Measurements from ENCODE around the gene ZBTB8B. TPM values are rescaled to one million over a fixed set of nuclear protein-coding genes. Genes with fewer than 3 reads are reported as not detected.

ZBTB8B gene
- total RNA-seq, 4 donors from 2014 or later = 0.13 to 0.19 TPM; not detected in 2

DNA sequence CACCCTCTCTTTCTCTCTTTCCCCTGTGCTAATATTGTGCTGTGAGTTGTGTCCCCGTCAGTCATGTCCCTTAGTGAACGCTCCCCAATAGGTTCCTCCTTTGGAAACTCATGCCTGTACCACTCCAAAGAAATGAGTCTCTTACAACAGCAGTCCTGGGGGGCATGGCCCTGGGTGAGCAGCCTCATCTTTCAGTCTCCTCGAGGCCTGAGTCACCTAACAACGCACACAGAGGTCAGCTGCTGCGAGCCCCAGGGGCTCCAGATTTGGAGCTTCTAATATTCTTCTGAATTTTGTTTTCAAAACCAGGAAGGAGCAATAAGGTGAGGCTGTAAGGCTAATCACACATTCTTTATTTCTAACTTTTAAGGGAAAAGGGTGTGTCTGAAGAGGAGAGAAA, 43.9 kb downstream of the ZBTB8B start:
- Histone ChIP-seq H3K4me1 (no peaks in the 10 kb centered on the region), H3K9me3 (no peaks in the 10 kb centered on the region), H3K4me3 (no peak overlapping the region), H3K36me3 (no peaks in the 10 kb centered on the region), H3K27ac (no peak overlapping the region), H3K27me3 (no peaks in the 10 kb centered on the region)
- TF ChIP-seq, protein P1, sequence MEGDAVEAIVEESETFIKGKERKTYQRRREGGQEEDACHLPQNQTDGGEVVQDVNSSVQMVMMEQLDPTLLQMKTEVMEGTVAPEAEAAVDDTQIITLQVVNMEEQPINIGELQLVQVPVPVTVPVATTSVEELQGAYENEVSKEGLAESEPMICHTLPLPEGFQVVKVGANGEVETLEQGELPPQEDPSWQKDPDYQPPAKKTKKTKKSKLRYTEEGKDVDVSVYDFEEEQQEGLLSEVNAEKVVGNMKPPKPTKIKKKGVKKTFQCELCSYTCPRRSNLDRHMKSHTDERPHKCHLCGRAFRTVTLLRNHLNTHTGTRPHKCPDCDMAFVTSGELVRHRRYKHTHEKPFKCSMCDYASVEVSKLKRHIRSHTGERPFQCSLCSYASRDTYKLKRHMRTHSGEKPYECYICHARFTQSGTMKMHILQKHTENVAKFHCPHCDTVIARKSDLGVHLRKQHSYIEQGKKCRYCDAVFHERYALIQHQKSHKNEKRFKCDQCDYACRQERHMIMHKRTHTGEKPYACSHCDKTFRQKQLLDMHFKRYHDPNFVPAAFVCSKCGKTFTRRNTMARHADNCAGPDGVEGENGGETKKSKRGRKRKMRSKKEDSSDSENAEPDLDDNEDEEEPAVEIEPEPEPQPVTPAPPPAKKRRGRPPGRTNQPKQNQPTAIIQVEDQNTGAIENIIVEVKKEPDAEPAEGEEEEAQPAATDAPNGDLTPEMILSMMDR (IDR thresholded peaks at IDR 0.05) = no peak
- no peak for TF ChIP-seq POLR2A (IDR thresholded peaks at IDR 0.05)
- no peak for DNase-seq

DNA sequence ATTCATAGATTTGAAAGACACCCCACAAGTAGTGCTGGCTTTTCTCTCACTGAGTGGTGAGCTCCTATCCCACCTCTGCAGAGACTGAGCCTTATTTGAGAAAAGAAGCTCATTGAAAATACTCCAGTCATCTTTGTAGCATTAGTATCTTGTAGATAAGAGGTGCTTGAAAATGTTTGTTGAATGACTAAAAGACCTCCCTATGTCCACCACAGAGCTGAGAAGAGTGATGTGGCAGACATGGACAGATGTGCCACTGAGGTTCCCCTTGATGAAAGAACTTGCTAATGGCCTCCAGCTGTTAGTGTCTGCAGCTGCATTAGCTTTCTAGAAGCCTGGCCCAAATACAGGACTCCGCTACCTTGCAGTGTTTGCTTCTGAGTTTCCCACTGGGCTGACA, 45.1 kb downstream of the ZBTB8B start:
- no peak overlapping the region for H3K27ac ChIP-seq
- H3K4me1 ChIP-seq = no peaks in the 10 kb centered on the region
- no peak for DNase-seq
- H3K9me3 ChIP-seq = no peaks in the 10 kb centered on the region
- H3K4me3 ChIP-seq = no peak overlapping the region
- H3K27me3 ChIP-seq = no peaks in the 10 kb centered on the region
- no peaks in the 10 kb centered on the region for H3K36me3 ChIP-seq
- TF ChIP-seq, protein P1 (IDR thresholded peaks at IDR 0.05) = no peak
- no peak for TF ChIP-seq POLR2A (IDR thresholded peaks at IDR 0.05)

Other genes starting within 250 kb of the ZBTB8B start
- 10 to 100 TPM; 15.9 to 47.0 (median 25.4) TPM for gene TMEM234, start 242.7 kb upstream of the ZBTB8B start, total RNA-seq
- gene EIF3I, start 242.7 kb upstream of the ZBTB8B start, total RNA-seq = 100 to 1,000 TPM in 1 of 4 donors, 10 to 100 TPM in 3; 76.1 to 105 (median 84.7) TPM
- 1 to 10 TPM in 2 of 4 donors, not detected in 2; 4.1 to 5.1 TPM for gene FAM167B, start 217.8 kb upstream of the ZBTB8B start, total RNA-seq
- gene LCK, start 213.8 kb upstream of the ZBTB8B start, total RNA-seq = 10 to 100 TPM in 2 of 4 donors, 1 to 10 TPM in 2; 8.6 to 59.4 (median 12.4) TPM
- gene HDAC1, start 173.0 kb upstream of the ZBTB8B start, total RNA-seq = 100 to 1,000 TPM in 3 of 4 donors, 10 to 100 TPM in 1; 93.0 to 147 (median 122) TPM
- gene MARCKSL1, start 128.8 kb upstream of the ZBTB8B start, total RNA-seq = 10 to 100 TPM; 19.1 to 51.2 (median 35.9) TPM
- gene FAM229A, start 102.6 kb upstream of the ZBTB8B start, total RNA-seq = 10 to 100 TPM; 15.7 to 44.5 (median 25.6) TPM
- gene TSSK3, start 102.5 kb upstream of the ZBTB8B start, total RNA-seq = 1 to 10 TPM in 1 of 4 donors, not detected in 3; 5.2 TPM
- 100 to 1,000 TPM in 3 of 4 donors, 10 to 100 TPM in 1; 89.1 to 140 (median 109) TPM for gene BSDC1, start 70.6 kb upstream of the ZBTB8B start, total RNA-seq
- 1 to 10 TPM; 2.3 to 5.8 (median 4.7) TPM for gene ZBTB8A, start 74.4 kb downstream of the ZBTB8B start, total RNA-seq
- gene ZBTB8OS, start 185.5 kb downstream of the ZBTB8B start, total RNA-seq = 10 to 100 TPM; 34.7 to 56.2 (median 44.1) TPM
- gene RBBP4, start 186.1 kb downstream of the ZBTB8B start, total RNA-seq = 100 to 1,000 TPM in 3 of 4 donors, 10 to 100 TPM in 1; 72.1 to 172 (median 109) TPM
- gene SYNC, start 237.7 kb downstream of the ZBTB8B start, total RNA-seq = 10 to 100 TPM in 1 of 4 donors, 1 to 10 TPM in 3; 8.3 to 19.8 (median 9.2) TPM